GM12878 (cell line): Measurements from ENCODE around the gene CCRL2. TPM values are rescaled to one million over a fixed set of nuclear protein-coding genes. Genes with fewer than 3 reads are reported as not detected.

Source experiments
- ATAC-seq: fragments of 200-7000 bp; cut with Tn5 transposase; 3 replicates; pipeline ENCODE4 v1.9.1; 2020; ENCODE audit warnings: mild to moderate bottlenecking, moderate library complexity
- BruUV-seq: library from RNA; stranded (reverse); fragments of 400-500 nt; replicated peaks from 2 replicates; lab custom pipeline; 2021; lab: Mats Ljungman, UMichigan
- CTCF ChIA-PET: fragments of 300-600 bp; sonication (Branson Sonifier 250); formaldehyde crosslinking; extraction: SDS; loops from one replicate; lab custom pipeline; 2021; ENCODE audit warnings: inconsistent platforms; lab: Yijun Ruan, JAX
- POLR2A ChIA-PET: fragments of 350-600 bp; formaldehyde crosslinking; extraction: SDS; loops from one replicate; lab custom pipeline; 2021; ENCODE audit warnings: inconsistent platforms; lab: Charles Lee
- RAD21 ChIA-PET: fragments of 300-600 bp; sonication (Branson Sonifier 250); formaldehyde crosslinking; loops from one replicate; lab custom pipeline; 2023; ENCODE audit warnings: antibody characterized with exemption; ENCODE audit not compliant: unreplicated experiment; lab: Charles Lee
- SMC1A ChIA-PET: fragments of 300-600 bp; sonication (Branson Sonifier 250); formaldehyde crosslinking; loops from one replicate; lab custom pipeline; 2023; ENCODE audit not compliant: unreplicated experiment, uncharacterized antibody; lab: Charles Lee
- DNase-seq: peaks from one replicate; pipeline ENCODE4 v3.0.0-alpha.2; 2011; ENCODE audit warnings: low read depth, low spot score
- FAIRE-seq: peaks from 3 replicates; lab custom pipeline; 2011; peaks lifted over from hg19 to GRCh38; lab: Jason Lieb, UNC
- H2AFZ ChIP-seq: 2 replicates; pipeline ENCODE4 v1.6.0; 2011; ENCODE audit warnings: low read depth, low read length, control low read depth; ENCODE audit not compliant: control insufficient read depth
- H3K27ac ChIP-seq: 2 replicates; pipeline ENCODE4 v1.5.1; 2011; ENCODE audit warnings: control low read depth; ENCODE audit not compliant: control insufficient read depth, insufficient read depth
- H3K27me3 ChIP-seq, 2 experiments: replicated peaks in 1 of 2; 2 replicates each; pipeline versions ENCODE4 v1.6.0 to v1.6.1; 2011; ENCODE audit warnings: low read length in 1 of 2; ENCODE audit not compliant: control insufficient read depth in 2 of 2, insufficient read depth in 2 of 2
- H3K36me3 ChIP-seq, 2 experiments: 2 replicates each; pipeline ENCODE4 v1.5.1; 2011; ENCODE audit warnings: low read length in 1 of 2; ENCODE audit not compliant: control insufficient read depth in 2 of 2, insufficient read depth in 2 of 2
- H3K4me1 ChIP-seq: 2 replicates; pipeline ENCODE4 v1.6.1; 2011; ENCODE audit warnings: mild to moderate bottlenecking, low read length, moderate library complexity, mixed read lengths; ENCODE audit not compliant: control insufficient read depth, insufficient read depth
- H3K4me2 ChIP-seq: 2 replicates; pipeline ENCODE4 v1.6.0; 2011; ENCODE audit warnings: control low read depth; ENCODE audit not compliant: control insufficient read depth, insufficient read depth
- H3K4me3 ChIP-seq: fragments of 200-600 bp; sonication (generic); 2 replicates; pipeline ENCODE4 v1.5.1; 2016
- H3K79me2 ChIP-seq: 2 replicates; pipeline ENCODE4 v1.6.0; 2011; ENCODE audit warnings: low read length; ENCODE audit not compliant: control insufficient read depth, insufficient read depth
- H3K9ac ChIP-seq: 2 replicates; pipeline ENCODE4 v1.8.0; 2011; ENCODE audit warnings: low read length, control low read depth, mixed read lengths; ENCODE audit not compliant: control insufficient read depth, insufficient read depth
- H3K9me3 ChIP-seq: replicated peaks from 3 replicates; pipeline ENCODE4 v1.5.1; 2011; ENCODE audit warnings: mild to moderate bottlenecking, low read length; ENCODE audit not compliant: control insufficient read depth, insufficient read depth
- H4K20me1 ChIP-seq: 2 replicates; pipeline ENCODE4 v1.6.0; 2011; ENCODE audit not compliant: control insufficient read depth, insufficient read depth
- ASH2L ChIP-seq: fragments of 300-600, 200-600 bp; sonication (generic); IDR thresholded peaks from 2 replicates; pipeline ENCODE4 v1.6.1; 2017; ENCODE audit warnings: low read depth, mild to moderate bottlenecking, borderline replicate concordance
- BCL11A ChIP-seq: IDR thresholded peaks from 2 replicates; pipeline ENCODE4 v1.6.1; 2011; ENCODE audit warnings: low read depth, low read length
- FOS ChIP-seq: IDR thresholded peaks from 3 replicates; pipeline ENCODE4 v1.6.1; 2011; ENCODE audit warnings: borderline replicate concordance; ENCODE audit not compliant: insufficient read length; ENCODE audit errors: extremely low read depth
- FOXM1 ChIP-seq: IDR thresholded peaks from 2 replicates; pipeline ENCODE4 v1.6.1; 2012; ENCODE audit warnings: low read depth, mild to moderate bottlenecking, inconsistent platforms, low read length, moderate library complexity
- MAX ChIP-seq: IDR thresholded peaks from 2 replicates; pipeline ENCODE4 v1.6.1; 2012; ENCODE audit warnings: low read depth, low read length, improper control_type of control experiment
- SMAD1 ChIP-seq: fragments of 450-650 bp; IDR thresholded peaks from 2 replicates; pipeline ENCODE4 v1.6.1; 2018; ENCODE audit warnings: mild to moderate bottlenecking, low read depth; ENCODE audit not compliant: partially characterized antibody
- SREBF1 ChIP-seq: IDR thresholded peaks from 2 replicates; pipeline ENCODE4 v1.6.1; 2012; ENCODE audit warnings: mild to moderate bottlenecking, low read length
- TCF3 ChIP-seq: IDR thresholded peaks from 2 replicates; pipeline ENCODE4 v1.6.1; 2012; ENCODE audit warnings: low read depth, mild to moderate bottlenecking, low read length, borderline replicate concordance; ENCODE audit not compliant: insufficient read depth
- USF2 ChIP-seq: IDR thresholded peaks from 2 replicates; pipeline ENCODE4 v1.6.1; 2011; ENCODE audit warnings: low read depth, low read length, improper control_type of control experiment, borderline replicate concordance
- ZBTB11 ChIP-seq: fragments of 450-650 bp; formaldehyde crosslinking; IDR thresholded peaks from 2 replicates; pipeline ENCODE4 v1.5.0; 2022; ENCODE audit warnings: mild to moderate bottlenecking, missing genetic modification characterization
- ZNF384 ChIP-seq: IDR thresholded peaks from 2 replicates; pipeline ENCODE4 v1.6.1; 2012; ENCODE audit warnings: low read depth, mild to moderate bottlenecking, low read length, improper control_type of control experiment, borderline replicate concordance
- WGBS: methylation state at CpG from one replicate; pipeline ENCODE4 v1.1.6; 2016; ENCODE audit warnings: low lambda C conversion rate; ENCODE audit not compliant: insufficient replicate concordance, insufficient coverage; ENCODE audit errors: missing lambda C conversion rate; 5-methylcytosine and 5-hydroxymethylcytosine counted together
- in situ Hi-C: fragments of 300-500 bp; cut with MboI; formaldehyde crosslinking; loops from 9 replicates; pipeline ENCODE4 v1.14.3; 2018; ENCODE audit warnings: mixed read lengths
- intact Hi-C: fragments of 100-400 bp; cut with micrococcal nuclease; formaldehyde crosslinking; loops from one replicate; pipeline ENCODE4 v1.14.2; 2022; ENCODE audit not compliant: unreplicated experiment
- polyA plus RNA-seq, 11 experiments: library from polyadenylated mRNA; depleted of rRNA in 4 of 11; unstranded in 6 of 11; stranded (reverse) in 5 of 11; fragments of >200 nt; fragmentation: Nextera tagmentation in 4 of 11; fragmentation: Illumina TruSeq in 1 of 11; extraction: Ambion mirVana in 4 of 11; extraction: Trizol in 1 of 11; gene quantifications; 1 replicate in 1 of 11; 2 replicates in 10 of 11; pipeline versions ENCODE4 v1.2.1 to v1.2.3, GENCODE V29; 2011 to 2016; ENCODE audit warnings: inconsistent platforms in 2 of 11, missing spikeins in 2 of 11, low read depth in 1 of 11
- total RNA-seq, 4 experiments: library from RNA; depleted of rRNA in 3 of 4; stranded (reverse); fragments of >200 nt in 3 of 4; fragmentation: Illumina TruSeq in 1 of 4; extraction: Trizol in 1 of 4; gene quantifications; 2 replicates each; pipeline versions ENCODE4 v1.2.1 to v1.2.3, GENCODE V29; 2013 to 2021

CCRL2 gene
- total and polyA plus RNA-seq, 10 of the 15 experiments (the other 5 are each of a cell fraction or from before 2014, with no cell fraction given): 0.04 to 2.5 (median 1.8) TPM

GRCh38 chr3:46375218-46375617, 31.8 kb upstream of the CCRL2 start (continued):
- TF ChIP-seq USF2 (no peak), ZBTB11 (CRISPR knock-in tag) (no peak), MAX (no peak), BCL11A (no peak)

- POLR2A ChIA-PET: no interaction called here
- Histone ChIP-seq H3K4me1 (peaks cover 6% of the 10 kb centered on the region), H4K20me1 (no peaks in the 10 kb centered on the region), H3K9ac (no peak overlapping the region), H3K4me3 (no peak overlapping the region), H3K36me3 (no peaks in the 10 kb centered on the region), H2AFZ (no peak overlapping the region), H3K27me3 (peaks cover 0 to 3% of the 10 kb centered on the region in 2 experiments; a peak in 2 of 4 replicates), H3K4me2 (no peak overlapping the region), H3K9me3 (no peaks in the 10 kb centered on the region), H3K79me2 (no peaks in the 10 kb centered on the region), H3K27ac (no peak overlapping the region)
- FAIRE-seq (no peak), DNase-seq (no peak), ATAC-seq (no peak)
- BruUV-seq: no TSS peak
- intact Hi-C loops: loop anchor here (10.0 kb wide), 1 partner anchor 179 kb away; no protein-coding TSS in a partner anchor
- in situ Hi-C loops: loop anchor here (10.0 kb wide), 1 partner anchor 611 kb away; no protein-coding TSS in a partner anchor
- 0% methylated on average over 2 of the region's 2 CpGs for WGBS
- CTCF ChIA-PET: interaction anchor here (1.5 to 21.1 kb wide), 3 partner anchors 99 to 291 kb away, joined by 6 to 714 read pairs (median 555); no protein-coding TSS in a partner anchor
- TF ChIP-seq SREBF1 (no peak), FOS (no peak), SMAD1 (no peak), ASH2L (no peak), TCF3 (no peak), BCL11A (no peak), ZNF384 (no peak), FOXM1 (no peak)
- SMC1A ChIA-PET: interaction anchor here (2.2 to 15.8 kb wide), 4 partner anchors 160 to 437 kb away, joined by 6 to 581 read pairs (median 222); no protein-coding TSS in a partner anchor
- RAD21 ChIA-PET: interaction anchor here (1.2 to 13.5 kb wide), 3 partner anchors 156 to 437 kb away, joined by 3 to 421 read pairs (median 396); no protein-coding TSS in a partner anchor
Observed at GRCh38 chr3:46375814-46376213, 31.2 kb upstream of the CCRL2 start.
